Measurements from ENCODE around the gene NFAM1. TPM values are rescaled to one million over a fixed set of nuclear protein-coding genes. Genes with fewer than 3 reads are reported as not detected.

Gene NFAM1
- total RNA-seq, 6 experiments from 2014 or later, result not detected

DNA sequence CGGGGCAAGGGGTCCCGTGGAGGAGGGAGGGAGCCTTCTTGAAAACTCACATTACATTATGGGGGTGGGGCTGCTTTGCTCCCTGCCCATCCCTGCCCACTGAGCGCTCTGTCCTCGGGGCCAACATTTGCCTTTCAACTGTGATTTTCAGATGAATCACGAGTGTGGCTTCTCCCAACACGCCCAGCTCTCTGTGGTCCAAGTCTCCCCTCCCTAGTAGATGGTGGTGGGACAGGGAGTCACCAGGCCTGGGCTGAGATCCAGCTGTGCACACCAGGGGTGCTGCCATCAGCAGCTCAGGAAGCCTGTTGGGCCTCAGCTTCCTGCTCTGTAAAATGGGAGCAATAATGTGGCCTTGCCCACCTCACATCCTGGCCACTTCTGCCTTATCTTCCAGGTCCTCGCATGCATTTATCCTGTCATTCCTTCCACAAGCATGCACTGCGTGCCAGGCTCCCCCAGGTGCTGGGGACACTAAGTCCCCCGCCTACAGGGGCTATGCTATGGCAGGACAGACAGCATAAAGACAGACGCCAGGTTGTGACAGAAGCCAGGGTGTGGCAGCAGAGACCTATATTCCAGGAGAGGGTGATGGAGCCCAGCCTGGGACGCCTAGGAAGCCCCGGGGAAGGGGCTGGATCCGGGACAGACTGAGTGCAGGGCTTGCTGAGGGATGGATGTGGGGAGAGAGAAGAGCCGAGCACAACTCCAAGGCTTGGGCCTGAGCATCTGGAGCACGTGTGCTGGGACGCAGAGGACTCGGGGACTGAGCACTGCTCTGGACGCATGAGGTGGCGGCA lies 30.5 kb downstream of the NFAM1 start:
- H3K9me3 Mint-ChIP-seq, result no peaks in the 10 kb centered on the region
- no peak overlapping the region for H3K27ac Mint-ChIP-seq
- H3K36me3 Mint-ChIP-seq (ENCODE audit: low read depth), result no peaks in the 10 kb centered on the region
- TF ChIP-seq, protein P1, sequence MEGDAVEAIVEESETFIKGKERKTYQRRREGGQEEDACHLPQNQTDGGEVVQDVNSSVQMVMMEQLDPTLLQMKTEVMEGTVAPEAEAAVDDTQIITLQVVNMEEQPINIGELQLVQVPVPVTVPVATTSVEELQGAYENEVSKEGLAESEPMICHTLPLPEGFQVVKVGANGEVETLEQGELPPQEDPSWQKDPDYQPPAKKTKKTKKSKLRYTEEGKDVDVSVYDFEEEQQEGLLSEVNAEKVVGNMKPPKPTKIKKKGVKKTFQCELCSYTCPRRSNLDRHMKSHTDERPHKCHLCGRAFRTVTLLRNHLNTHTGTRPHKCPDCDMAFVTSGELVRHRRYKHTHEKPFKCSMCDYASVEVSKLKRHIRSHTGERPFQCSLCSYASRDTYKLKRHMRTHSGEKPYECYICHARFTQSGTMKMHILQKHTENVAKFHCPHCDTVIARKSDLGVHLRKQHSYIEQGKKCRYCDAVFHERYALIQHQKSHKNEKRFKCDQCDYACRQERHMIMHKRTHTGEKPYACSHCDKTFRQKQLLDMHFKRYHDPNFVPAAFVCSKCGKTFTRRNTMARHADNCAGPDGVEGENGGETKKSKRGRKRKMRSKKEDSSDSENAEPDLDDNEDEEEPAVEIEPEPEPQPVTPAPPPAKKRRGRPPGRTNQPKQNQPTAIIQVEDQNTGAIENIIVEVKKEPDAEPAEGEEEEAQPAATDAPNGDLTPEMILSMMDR (IDR thresholded peaks at IDR 0.05), result no peak
- peaks cover 49% of the 10 kb centered on the region for H3K27me3 Mint-ChIP-seq (ENCODE audit: insufficient read depth)
- no peak for DNase-seq
- H3K4me1 Mint-ChIP-seq (ENCODE audit: low read depth), result no peaks in the 10 kb centered on the region
- H3K4me3 Mint-ChIP-seq, result no peak overlapping the region

- no peak for DNase-seq
- Mint-ChIP-seq H3K27ac (no peak overlapping the region), H3K4me1 (ENCODE audit: low read depth) (no peaks in the 10 kb centered on the region), H3K4me3 (no peak overlapping the region), H3K27me3 (ENCODE audit: insufficient read depth) (peaks cover 44% of the 10 kb centered on the region), H3K9me3 (no peaks in the 10 kb centered on the region), H3K36me3 (ENCODE audit: low read depth) (no peaks in the 10 kb centered on the region)
- TF ChIP-seq, protein P1 (IDR thresholded peaks at IDR 0.05), result no peak
Observed at GRCh38 chr22:42400811-42401534, 31.2 kb downstream of the NFAM1 start.

DNA sequence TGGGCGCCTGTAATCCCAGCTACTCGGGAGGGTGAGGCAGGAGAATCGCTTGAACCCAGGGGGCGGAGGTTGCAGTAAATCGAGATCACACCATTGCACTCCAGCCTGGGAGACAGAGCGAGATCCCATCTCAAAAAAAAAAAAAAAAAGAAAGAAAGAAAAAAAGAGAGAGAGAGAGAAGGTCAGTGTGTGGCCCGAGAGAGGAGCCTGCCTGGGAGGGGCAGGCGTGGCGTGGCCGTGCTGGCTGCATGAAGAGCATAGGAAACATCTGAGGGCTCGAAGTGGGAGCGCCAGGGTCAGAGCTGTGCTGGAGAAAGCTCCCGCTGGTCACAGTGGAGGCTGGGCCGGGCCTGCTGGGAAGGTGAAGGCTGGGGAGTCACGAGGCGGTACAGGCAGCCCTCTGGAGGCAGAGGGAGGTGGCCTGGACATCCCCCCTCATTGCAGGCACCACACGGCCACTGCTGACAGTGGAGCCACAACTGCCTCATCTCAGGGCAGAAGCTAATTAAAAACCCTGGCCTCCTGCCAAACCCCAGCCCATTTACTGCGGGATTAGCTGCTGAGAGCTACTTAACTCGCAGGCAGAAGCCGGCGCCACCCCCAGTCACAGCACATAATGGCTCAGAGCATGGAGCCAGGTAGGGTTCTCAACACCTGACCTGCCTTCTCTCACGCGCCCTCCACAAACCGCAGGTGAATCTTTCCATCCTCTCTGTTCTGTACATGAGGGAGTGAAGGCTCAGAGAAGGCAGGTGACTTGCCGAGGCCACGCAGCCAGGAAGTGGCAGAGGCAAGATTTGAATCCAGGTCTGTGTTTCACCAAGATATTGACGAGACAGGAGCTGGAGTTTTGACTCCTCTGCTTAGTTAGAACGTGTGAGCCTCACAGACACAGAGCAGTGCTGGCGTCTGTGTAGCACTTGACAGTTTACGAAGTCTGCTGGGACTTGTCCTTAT lies 32.6 kb downstream of the NFAM1 start:
- Mint-ChIP-seq H3K36me3 (ENCODE audit: low read depth) (no peaks in the 10 kb centered on the region), H3K4me3 (no peak overlapping the region), H3K4me1 (ENCODE audit: low read depth) (no peaks in the 10 kb centered on the region), H3K9me3 (no peaks in the 10 kb centered on the region), H3K27ac (no peak overlapping the region), H3K27me3 (ENCODE audit: insufficient read depth) (peaks cover 30% of the 10 kb centered on the region)
- no peak for DNase-seq
- TF ChIP-seq, protein P1 (IDR thresholded peaks at IDR 0.05), result no peak

DNA sequence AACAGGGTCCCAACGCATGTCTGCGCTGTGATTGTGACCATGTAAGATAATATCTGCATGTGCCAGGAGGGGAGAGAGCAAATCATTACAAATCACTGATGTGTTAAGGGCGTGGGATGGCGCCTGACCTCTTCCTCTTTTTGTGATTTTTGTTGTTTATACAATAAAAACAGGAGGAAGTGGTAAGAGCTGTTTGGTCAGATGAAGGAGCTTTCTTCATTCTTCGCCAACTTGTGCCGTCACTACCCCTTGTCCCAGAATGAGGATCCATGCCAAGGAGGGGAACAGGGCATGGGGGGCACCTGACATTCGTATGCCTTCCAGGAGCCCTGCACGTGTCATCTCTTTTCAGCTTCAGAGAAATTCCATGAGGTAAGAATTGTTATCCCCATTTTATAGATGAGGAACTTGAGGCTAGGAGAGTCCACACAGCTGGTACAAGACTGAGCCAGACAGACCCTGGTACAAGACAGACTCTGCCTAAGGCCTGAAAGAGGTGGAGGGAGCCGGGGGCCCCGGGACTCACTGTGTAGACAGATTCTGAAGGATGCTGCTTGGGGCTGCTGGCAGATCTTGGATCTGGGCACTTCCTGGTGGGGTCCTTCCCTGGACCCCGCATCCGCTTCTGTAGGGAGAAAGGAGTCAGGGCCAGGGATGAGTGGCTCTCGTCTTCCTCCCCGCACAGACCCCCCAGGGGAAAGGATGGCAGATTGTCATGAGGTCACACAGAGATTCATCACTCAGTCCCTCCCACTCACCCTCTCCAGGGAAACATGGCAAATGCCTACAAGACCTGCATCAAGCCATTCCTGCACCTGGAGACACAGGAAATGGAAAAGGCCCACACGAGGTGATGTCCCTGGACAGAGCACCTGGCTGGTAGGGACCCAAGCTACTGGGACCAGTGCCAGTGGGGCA lies 34.6 kb downstream of the NFAM1 start:
- no peaks in the 10 kb centered on the region for H3K9me3 Mint-ChIP-seq
- H3K4me1 Mint-ChIP-seq (ENCODE audit: low read depth), result no peaks in the 10 kb centered on the region
- TF ChIP-seq, protein P1 (IDR thresholded peaks at IDR 0.05), result no peak
- DNase-seq, result no peak
- peaks cover 21% of the 10 kb centered on the region for H3K27me3 Mint-ChIP-seq (ENCODE audit: insufficient read depth)
- H3K27ac Mint-ChIP-seq, result no peak overlapping the region
- no peak overlapping the region for H3K4me3 Mint-ChIP-seq
- no peaks in the 10 kb centered on the region for H3K36me3 Mint-ChIP-seq (ENCODE audit: low read depth)
